Ishikawa (cell line): Measurements from ENCODE around the gene CABP4.

Source experiments
- CEBPB ChIP-seq: IDR thresholded peaks from 2 replicates; pipeline ENCODE4 v1.6.1; 2012
- CREB1 ChIP-seq: IDR thresholded peaks from 2 replicates; pipeline ENCODE4 v1.6.1; 2012; ENCODE audit warnings: low read depth
- EGR1 ChIP-seq: IDR thresholded peaks from 2 replicates; pipeline ENCODE4 v1.6.1; 2012
- EP300 ChIP-seq: IDR thresholded peaks from 2 replicates; pipeline ENCODE4 v1.6.1; 2012; ENCODE audit warnings: borderline replicate concordance
- FOXM1 ChIP-seq: IDR thresholded peaks from 2 replicates; pipeline ENCODE4 v1.6.1; 2012; ENCODE audit warnings: low read depth, borderline replicate concordance
- NFIC ChIP-seq: IDR thresholded peaks from 2 replicates; pipeline ENCODE4 v1.6.1; 2012
- RAD21 ChIP-seq: IDR thresholded peaks from 2 replicates; pipeline ENCODE4 v1.6.1; 2012; ENCODE audit warnings: low read depth
- REST ChIP-seq: IDR thresholded peaks from 2 replicates; pipeline ENCODE4 v1.6.1; 2012; ENCODE audit warnings: low read depth, mild to moderate bottlenecking
- TAF1 ChIP-seq: IDR thresholded peaks from 2 replicates; pipeline ENCODE4 v1.6.1; 2012; ENCODE audit warnings: low read depth, mild to moderate bottlenecking
- TEAD4 ChIP-seq: IDR thresholded peaks from 2 replicates; pipeline ENCODE4 v1.6.1; 2012
- USF1 ChIP-seq: IDR thresholded peaks from 2 replicates; pipeline ENCODE4 v1.6.1; 2012
- YY1 ChIP-seq: IDR thresholded peaks from 2 replicates; pipeline ENCODE4 v1.6.1; 2012; ENCODE audit warnings: low read depth
- ZBTB7A ChIP-seq: IDR thresholded peaks from 2 replicates; pipeline ENCODE4 v1.6.1; 2012; ENCODE audit warnings: low read depth

GRCh38 chr11:67464411-67465188 lies 9.4 kb downstream of the CABP4 start:
- no peak for TF ChIP-seq CEBPB
- no peak for TF ChIP-seq CREB1
- peak; percentile 94 for TF ChIP-seq ZBTB7A
- TF ChIP-seq YY1 = peak; percentile 86
- TF ChIP-seq REST = no peak
- no peak for TF ChIP-seq NFIC
- TF ChIP-seq USF1 = peak; percentile 91
- no peak for TF ChIP-seq RAD21
- TF ChIP-seq TAF1 = peak; percentile 86
- no peak for TF ChIP-seq EP300
- TF ChIP-seq EGR1 = peak; percentile 31; the same call in 1 of the 2 replicates
- TF ChIP-seq TEAD4 = no peak
- no peak for TF ChIP-seq FOXM1
